Glutamatergic neuron (in vitro differentiated cells): Measurements from ENCODE around the gene SEMG1. TPM values are rescaled to one million over a fixed set of nuclear protein-coding genes. Genes with fewer than 3 reads are reported as not detected.

ENCODE experiments used
- DNase-seq: peaks from one replicate; pipeline ENCODE4 v3.0.0; 2022
- H3K27ac Mint-ChIP-seq: one replicate; pipeline ENCODE4 v1.8.0; 2020; ENCODE audit warnings: mild to moderate bottlenecking, mixed read lengths, inconsistent platforms; ENCODE audit not compliant: unreplicated experiment
- H3K27me3 Mint-ChIP-seq: one replicate; pipeline ENCODE4 v1.8.0; 2020; ENCODE audit warnings: mild to moderate bottlenecking, moderate library complexity, mixed read lengths, inconsistent platforms; ENCODE audit not compliant: unreplicated experiment
- H3K36me3 Mint-ChIP-seq: one replicate; pipeline ENCODE4 v1.8.0; 2020; ENCODE audit warnings: mild to moderate bottlenecking, mixed read lengths, inconsistent platforms; ENCODE audit not compliant: unreplicated experiment
- H3K4me1 Mint-ChIP-seq: one replicate; pipeline ENCODE4 v1.8.0; 2020; ENCODE audit warnings: mild to moderate bottlenecking, low read depth, mixed read lengths, inconsistent platforms; ENCODE audit not compliant: unreplicated experiment
- H3K4me3 Mint-ChIP-seq: one replicate; pipeline ENCODE4 v1.8.0; 2020; ENCODE audit warnings: mild to moderate bottlenecking, mixed read lengths, inconsistent platforms; ENCODE audit not compliant: unreplicated experiment
- H3K9me3 Mint-ChIP-seq: one replicate; pipeline ENCODE4 v1.8.0; 2020; ENCODE audit warnings: mild to moderate bottlenecking, moderate library complexity, mixed read lengths, inconsistent platforms; ENCODE audit not compliant: unreplicated experiment
- total RNA-seq: library from RNA; stranded (reverse); fragmentation: NEBNext Ultra II Directional; extraction: Animal tissue kit (Norgen Biotek cat#: 25700); gene quantifications from one replicate; pipeline ENCODE4 v1.2.1, GENCODE V29; 2021; ENCODE audit not compliant: unreplicated experiment
- TF ChIP-seq, protein P1 (sequence below): fragments of 200-600 bp; sonication (generic); IDR thresholded peaks from one replicate; pipeline ENCODE4 v1.5.0; 2021; ENCODE audit not compliant: partially characterized antibody, unreplicated experiment

The SEMG1 gene
- total RNA-seq, 1 donor from 2014 or later: not detected

DNA sequence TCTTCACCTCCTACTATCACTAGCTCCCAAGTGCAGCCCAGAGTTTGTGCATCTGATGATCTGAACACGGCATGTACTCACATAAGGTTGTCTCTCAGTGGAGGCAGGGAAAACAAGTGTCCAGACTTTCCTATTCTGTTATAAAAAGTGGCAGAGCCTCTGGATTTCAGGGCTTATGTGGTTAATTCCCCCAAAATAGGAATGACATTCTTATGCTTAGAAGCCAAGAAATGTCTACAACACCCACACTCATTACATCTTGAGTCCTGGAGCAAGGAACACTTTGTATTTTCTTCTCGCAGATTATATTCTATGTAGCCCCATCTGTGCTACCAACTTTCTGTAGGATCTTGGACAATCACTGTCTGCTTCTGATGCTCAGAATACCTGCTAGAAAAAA is 13.5 kb upstream of the SEMG1 start:
- TF ChIP-seq, protein P1, sequence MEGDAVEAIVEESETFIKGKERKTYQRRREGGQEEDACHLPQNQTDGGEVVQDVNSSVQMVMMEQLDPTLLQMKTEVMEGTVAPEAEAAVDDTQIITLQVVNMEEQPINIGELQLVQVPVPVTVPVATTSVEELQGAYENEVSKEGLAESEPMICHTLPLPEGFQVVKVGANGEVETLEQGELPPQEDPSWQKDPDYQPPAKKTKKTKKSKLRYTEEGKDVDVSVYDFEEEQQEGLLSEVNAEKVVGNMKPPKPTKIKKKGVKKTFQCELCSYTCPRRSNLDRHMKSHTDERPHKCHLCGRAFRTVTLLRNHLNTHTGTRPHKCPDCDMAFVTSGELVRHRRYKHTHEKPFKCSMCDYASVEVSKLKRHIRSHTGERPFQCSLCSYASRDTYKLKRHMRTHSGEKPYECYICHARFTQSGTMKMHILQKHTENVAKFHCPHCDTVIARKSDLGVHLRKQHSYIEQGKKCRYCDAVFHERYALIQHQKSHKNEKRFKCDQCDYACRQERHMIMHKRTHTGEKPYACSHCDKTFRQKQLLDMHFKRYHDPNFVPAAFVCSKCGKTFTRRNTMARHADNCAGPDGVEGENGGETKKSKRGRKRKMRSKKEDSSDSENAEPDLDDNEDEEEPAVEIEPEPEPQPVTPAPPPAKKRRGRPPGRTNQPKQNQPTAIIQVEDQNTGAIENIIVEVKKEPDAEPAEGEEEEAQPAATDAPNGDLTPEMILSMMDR: no peak
- H3K27me3 Mint-ChIP-seq: no peaks in the 10 kb centered on the region
- H3K27ac Mint-ChIP-seq: no peak overlapping the region
- DNase-seq: no peak
- H3K4me3 Mint-ChIP-seq: no peak overlapping the region
- no peaks in the 10 kb centered on the region for H3K4me1 Mint-ChIP-seq
- no peaks in the 10 kb centered on the region for H3K9me3 Mint-ChIP-seq
- no peaks in the 10 kb centered on the region for H3K36me3 Mint-ChIP-seq

DNA sequence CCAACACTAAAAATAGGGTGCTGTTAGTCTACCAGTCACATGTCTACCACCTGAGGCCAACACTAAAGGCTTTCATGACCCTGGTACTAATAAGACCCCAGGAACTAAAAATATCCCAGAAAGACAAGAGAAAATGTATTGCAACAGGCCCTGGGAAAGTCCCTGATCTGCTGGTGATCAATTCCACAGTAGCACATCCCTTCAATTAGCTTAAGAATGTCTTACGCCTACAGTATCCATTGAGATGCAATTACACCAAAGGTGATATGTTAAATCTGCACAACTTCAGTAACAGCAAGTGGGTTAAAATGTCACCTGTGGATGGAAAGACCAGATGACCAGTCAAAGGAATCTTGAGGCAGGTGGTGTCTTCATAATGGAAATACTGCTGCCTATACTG is 3.1 kb downstream of the SEMG1 start:
- no peak for DNase-seq
- H3K27ac Mint-ChIP-seq: no peak overlapping the region
- H3K27me3 Mint-ChIP-seq: no peaks in the 10 kb centered on the region
- H3K9me3 Mint-ChIP-seq: no peaks in the 10 kb centered on the region
- H3K4me3 Mint-ChIP-seq: no peak overlapping the region
- TF ChIP-seq, protein P1: no peak
- peaks cover 4% of the 10 kb centered on the region for H3K4me1 Mint-ChIP-seq
- no peaks in the 10 kb centered on the region for H3K36me3 Mint-ChIP-seq

DNA sequence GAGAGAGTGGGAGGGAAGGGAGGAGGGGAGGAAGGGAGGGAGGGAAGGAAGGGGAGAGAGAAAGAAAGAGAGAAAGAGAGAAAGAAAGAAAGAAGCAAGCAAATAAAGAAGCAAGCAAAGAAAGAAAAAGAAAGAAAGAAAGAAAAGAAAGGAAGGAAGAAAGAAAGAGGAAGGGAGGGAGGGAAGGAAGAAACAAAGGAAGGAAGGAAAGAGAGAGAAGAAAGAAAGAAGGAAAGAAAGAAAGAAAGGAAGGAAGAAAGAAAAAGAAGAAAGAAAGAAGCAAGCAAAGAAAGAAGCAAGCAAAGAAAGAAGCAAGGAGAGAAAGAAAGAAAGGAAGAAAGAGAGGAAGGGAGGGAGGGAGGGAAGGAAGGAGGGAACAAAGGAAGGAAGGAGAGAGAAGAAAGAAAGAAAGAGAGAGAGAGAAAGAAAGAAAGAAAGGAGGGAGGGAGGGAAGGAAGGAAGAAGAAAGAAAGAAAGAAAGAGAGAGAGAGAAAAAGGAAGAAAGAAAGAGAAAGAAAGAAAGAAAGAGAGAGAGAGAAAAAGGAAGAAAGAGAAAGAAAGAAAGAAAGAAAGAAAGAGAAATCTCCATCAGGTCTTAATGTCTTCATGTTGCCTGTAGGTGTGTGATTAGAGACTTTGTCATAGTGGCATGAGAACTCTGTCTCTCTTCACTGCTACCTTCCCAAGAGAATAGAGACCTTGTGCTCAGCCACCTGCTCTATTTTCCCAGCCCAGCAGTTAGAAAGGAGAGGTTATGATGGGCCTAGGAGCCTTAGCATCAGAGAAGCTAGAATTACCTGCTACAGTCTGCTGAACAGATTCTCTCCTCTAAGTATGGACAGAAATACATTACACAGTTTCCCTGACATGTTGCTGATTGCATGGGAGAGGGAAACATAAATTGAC is 5.0 kb downstream of the SEMG1 start:
- peaks cover 4% of the 10 kb centered on the region for H3K4me1 Mint-ChIP-seq
- DNase-seq: no peak
- no peaks in the 10 kb centered on the region for H3K36me3 Mint-ChIP-seq
- H3K4me3 Mint-ChIP-seq: no peak overlapping the region
- no peak overlapping the region for H3K27ac Mint-ChIP-seq
- TF ChIP-seq, protein P1: no peak
- H3K9me3 Mint-ChIP-seq: no peaks in the 10 kb centered on the region
- H3K27me3 Mint-ChIP-seq: no peaks in the 10 kb centered on the region

DNA sequence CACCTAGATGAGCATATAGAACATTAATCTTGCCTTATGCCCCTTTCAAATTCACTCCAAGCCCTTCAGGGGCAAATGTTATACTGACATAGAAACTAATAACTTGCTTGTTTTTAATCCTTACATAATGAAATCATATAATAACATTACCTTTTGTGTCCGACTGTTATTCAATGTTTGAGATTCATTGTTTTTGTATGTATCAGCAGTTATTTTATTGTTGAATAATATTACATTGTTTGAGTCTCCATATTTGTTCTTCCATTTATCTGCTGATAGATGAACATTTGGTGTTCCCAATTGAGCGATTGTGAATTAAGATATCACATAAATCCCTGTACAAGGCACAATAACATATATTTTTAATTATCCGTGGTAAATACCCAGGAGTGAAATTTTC is 6.0 kb downstream of the SEMG1 start:
- H3K36me3 Mint-ChIP-seq: no peaks in the 10 kb centered on the region
- TF ChIP-seq, protein P1: no peak
- H3K9me3 Mint-ChIP-seq: no peaks in the 10 kb centered on the region
- H3K27me3 Mint-ChIP-seq: no peaks in the 10 kb centered on the region
- DNase-seq: no peak
- no peak overlapping the region for H3K27ac Mint-ChIP-seq
- H3K4me3 Mint-ChIP-seq: no peak overlapping the region
- H3K4me1 Mint-ChIP-seq: peaks cover 4% of the 10 kb centered on the region

DNA sequence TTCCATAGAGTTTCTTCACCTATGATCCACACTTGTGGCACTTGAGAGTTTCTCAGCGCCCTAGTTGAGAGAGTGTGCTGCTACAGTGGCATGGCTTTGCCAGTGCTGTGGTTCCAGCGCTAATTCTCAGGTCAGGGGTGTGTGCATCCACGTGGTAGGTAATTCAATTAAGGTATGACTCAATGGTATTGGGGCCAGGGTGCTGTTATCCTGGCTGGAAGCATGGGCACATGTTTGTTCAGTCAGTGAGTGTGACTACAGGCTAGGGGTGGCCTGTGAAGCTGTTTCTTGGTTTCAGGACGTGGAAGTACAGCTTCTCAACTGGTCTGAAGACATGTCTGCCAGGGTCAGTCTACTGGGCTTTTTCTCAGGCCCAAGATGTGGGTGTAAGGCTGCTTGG is 11.3 kb downstream of the SEMG1 start:
- H3K9me3 Mint-ChIP-seq: no peaks in the 10 kb centered on the region
- DNase-seq: no peak
- TF ChIP-seq, protein P1: no peak
- H3K4me1 Mint-ChIP-seq: no peaks in the 10 kb centered on the region
- H3K27me3 Mint-ChIP-seq: no peaks in the 10 kb centered on the region
- H3K4me3 Mint-ChIP-seq: no peak overlapping the region
- no peaks in the 10 kb centered on the region for H3K36me3 Mint-ChIP-seq
- no peak overlapping the region for H3K27ac Mint-ChIP-seq
